Measurements from ENCODE around the gene ARHGEF12. TPM values are rescaled to one million over a fixed set of nuclear protein-coding genes. Genes with fewer than 3 reads are reported as not detected.

ARHGEF12 gene
- total RNA-seq, 4 donors from 2014 or later: 92.1 to 122 (median 104) TPM

GRCh38 chr11:120294096-120294495 is 42.1 kb upstream of the ARHGEF12 start:
- H3K4me1 ChIP-seq: no peaks in the 10 kb centered on the region
- 56 to 66% methylated on average over 5 of the region's 5 CpGs for WGBS, 2 donors

GRCh38 chr11:120295099-120295498 is 41.1 kb upstream of the ARHGEF12 start:
- no peaks in the 10 kb centered on the region for H3K36me3 ChIP-seq
- peaks cover 0 to 26% of the 10 kb centered on the region in 2 donors for H3K27me3 ChIP-seq

More at GRCh38 chr11:120294096-120294495, 42.1 kb upstream of the ARHGEF12 start:
- no peak for DNase-seq (ENCODE audit: low spot score in 2 of 2)
- TF ChIP-seq EP300 (IDR thresholded peaks at IDR 0.05): no peak
- TF ChIP-seq CTCF (IDR thresholded peaks at IDR 0.05): no peak
- TF ChIP-seq POLR2A (IDR thresholded peaks at IDR 0.05): no peak
- H3K4me3 ChIP-seq: no peak overlapping the region
- H3K27ac ChIP-seq: no peak overlapping the region
- peaks cover 0 to 26% of the 10 kb centered on the region in 2 donors for H3K27me3 ChIP-seq
- no peaks in the 10 kb centered on the region for H3K36me3 ChIP-seq
- no peaks in the 10 kb centered on the region for H3K9me3 ChIP-seq

GRCh38 chr11:120296554-120296953 is 39.7 kb upstream of the ARHGEF12 start:
- Histone ChIP-seq H3K27me3 (peaks cover 0 to 26% of the 10 kb centered on the region in 2 donors), H3K9me3 (no peaks in the 10 kb centered on the region), H3K36me3 (no peaks in the 10 kb centered on the region), H3K4me3 (no peak overlapping the region), H3K4me1 (peaks cover 0 to 13% (median 0%) of the 10 kb centered on the region in 4 donors), H3K27ac (no peak overlapping the region)
- DNase-seq (ENCODE audit: low spot score in 2 of 2): no peak
- TF ChIP-seq CTCF (IDR thresholded peaks at IDR 0.05) (no peak), POLR2A (IDR thresholded peaks at IDR 0.05) (no peak), EP300 (IDR thresholded peaks at IDR 0.05) (no peak)
- WGBS, 2 donors: 88 to 95% methylated on average over 5 of the region's 5 CpGs

More at GRCh38 chr11:120295099-120295498, 41.1 kb upstream of the ARHGEF12 start:
- 67 to 79% methylated on average over 4 of the region's 4 CpGs for WGBS, 2 donors
- no peaks in the 10 kb centered on the region for H3K9me3 ChIP-seq
- H3K4me3 ChIP-seq: no peak overlapping the region
- peaks cover 0 to 5% (median 0%) of the 10 kb centered on the region in 4 donors for H3K4me1 ChIP-seq
- no peak overlapping the region for H3K27ac ChIP-seq
- DNase-seq (ENCODE audit: low spot score in 2 of 2): no peak
- TF ChIP-seq EP300 (IDR thresholded peaks at IDR 0.05): no peak
- TF ChIP-seq POLR2A (IDR thresholded peaks at IDR 0.05): no peak
- TF ChIP-seq CTCF (IDR thresholded peaks at IDR 0.05): no peak

- Histone ChIP-seq H3K27ac (no peak overlapping the region), H3K27me3 (peaks cover 0 to 16% of the 10 kb centered on the region in 2 donors), H3K4me1 (peaks cover 0 to 21% (median 0%) of the 10 kb centered on the region in 4 donors), H3K9me3 (no peaks in the 10 kb centered on the region), H3K36me3 (no peaks in the 10 kb centered on the region), H3K4me3 (no peak overlapping the region)
- TF ChIP-seq CTCF (IDR thresholded peaks at IDR 0.05) (no peak), EP300 (IDR thresholded peaks at IDR 0.05) (no peak), POLR2A (IDR thresholded peaks at IDR 0.05) (no peak)
- no peak for DNase-seq (ENCODE audit: low spot score in 2 of 2)
- WGBS, 2 donors: 89% methylated on average over 5 of the region's 5 CpGs
Measured at GRCh38 chr11:120298461-120298860, 37.8 kb upstream of the ARHGEF12 start.

- 62 to 74% methylated on average over 6 of the region's 6 CpGs for WGBS, 2 donors
- Histone ChIP-seq H3K4me3 (no peak overlapping the region), H3K27ac (no peak overlapping the region), H3K4me1 (peaks cover 0 to 21% (median 0%) of the 10 kb centered on the region in 4 donors), H3K36me3 (no peaks in the 10 kb centered on the region), H3K9me3 (no peaks in the 10 kb centered on the region), H3K27me3 (peaks cover 0 to 3% of the 10 kb centered on the region in 2 donors)
- no peak for TF ChIP-seq EP300 (IDR thresholded peaks at IDR 0.05)
- no peak for DNase-seq (ENCODE audit: low spot score in 2 of 2)
Measured at GRCh38 chr11:120302001-120302805, 34.0 kb upstream of the ARHGEF12 start.
